NCI-H1694 treated with DMSO at 0.1 percent for 48 hours (cell line): ENCODE data around the gene TMEM41A.

Experiments
- DNase-seq: peaks from one replicate; lab custom pipeline; 2025; lab: John Stamatoyannopoulos, UW

The TMEM41A gene

GRCh38 chr3:185498503-185499396, at the start of gene TMEM41A:
Gene TMEM41A (minus strand): TSS chr3:185499035. CDS start chr3:185498961, 74 bp downstream.
- DNase-seq: peak; percentile 84

DNA sequence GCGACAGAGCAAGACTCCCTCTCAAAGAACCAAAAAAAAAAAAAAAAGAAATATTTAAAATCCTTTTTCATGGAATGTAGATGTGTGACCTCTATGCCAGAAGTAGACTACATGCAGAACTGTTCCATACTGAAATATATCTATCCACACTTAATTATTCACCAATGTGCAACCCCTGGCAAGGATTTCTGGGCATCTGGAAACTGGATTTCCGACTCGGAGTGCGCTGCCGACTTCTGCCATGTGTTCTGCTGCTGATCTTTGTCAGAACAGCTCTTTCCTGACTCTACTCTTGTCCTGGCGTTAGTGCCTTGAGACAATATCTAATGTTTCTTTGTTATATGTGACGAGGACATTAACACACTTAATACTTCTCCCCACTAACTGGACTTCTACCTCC, 41.9 kb upstream of the TMEM41A start:
- no peak for DNase-seq

- no peak for DNase-seq
Observed at GRCh38 chr3:185539934-185540333, 41.1 kb upstream of the TMEM41A start.

DNA sequence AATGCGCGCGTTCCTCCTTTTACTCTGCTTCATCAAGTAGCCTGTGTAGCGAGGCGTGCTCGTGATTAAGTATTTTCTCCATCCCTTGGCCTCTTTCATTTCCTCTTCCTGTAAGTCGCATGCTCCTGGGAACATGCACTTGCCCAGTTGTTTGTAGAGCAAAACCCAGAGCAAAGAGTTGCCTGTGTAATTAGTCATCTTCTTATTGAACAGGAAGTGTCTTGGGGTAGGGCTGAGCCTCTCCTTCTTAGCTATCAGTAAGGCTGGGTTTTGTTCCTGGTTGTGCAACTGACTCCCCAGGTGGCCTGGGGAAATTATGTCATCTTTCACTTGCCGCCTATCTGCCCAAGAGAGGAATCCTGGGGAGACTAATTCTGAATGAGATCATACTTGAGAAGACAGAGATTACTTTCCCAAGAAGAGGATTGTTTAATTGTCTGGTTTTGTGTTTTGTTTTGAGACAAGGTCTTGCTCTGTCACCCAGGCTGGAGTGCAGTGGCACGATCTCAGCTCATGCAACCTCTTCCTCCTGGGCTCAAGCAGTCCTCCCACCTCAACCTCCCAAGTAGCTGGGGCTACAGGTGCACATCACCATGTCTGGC, 38.6 kb upstream of the TMEM41A start:
- DNase-seq: peak; percentile 4

- DNase-seq: no peak
Observed at GRCh38 chr3:185534511-185534910, 35.7 kb upstream of the TMEM41A start.

DNA sequence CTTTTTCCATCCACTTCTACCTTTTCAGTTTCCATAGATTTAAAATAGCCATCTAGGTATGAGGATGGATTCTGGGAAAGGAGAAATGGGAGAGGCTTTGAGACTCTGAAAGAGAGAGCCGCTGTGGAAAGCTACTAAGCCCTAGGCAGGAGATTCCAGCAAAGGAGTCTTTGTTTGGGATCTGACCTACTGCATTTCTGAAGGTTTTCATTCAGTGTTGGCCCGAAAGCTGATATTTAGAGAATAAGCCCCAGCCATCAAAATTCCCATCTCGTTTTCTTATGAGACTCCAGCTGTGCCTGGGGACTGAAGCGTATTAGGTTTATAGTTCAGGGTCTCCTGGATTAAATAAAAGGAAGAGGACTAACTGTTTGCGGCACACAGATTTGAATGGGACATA, 34.1 kb upstream of the TMEM41A start:
- DNase-seq: no peak

- no peak for DNase-seq
Observed at GRCh38 chr3:185530856-185531255, 32.0 kb upstream of the TMEM41A start.

DNA sequence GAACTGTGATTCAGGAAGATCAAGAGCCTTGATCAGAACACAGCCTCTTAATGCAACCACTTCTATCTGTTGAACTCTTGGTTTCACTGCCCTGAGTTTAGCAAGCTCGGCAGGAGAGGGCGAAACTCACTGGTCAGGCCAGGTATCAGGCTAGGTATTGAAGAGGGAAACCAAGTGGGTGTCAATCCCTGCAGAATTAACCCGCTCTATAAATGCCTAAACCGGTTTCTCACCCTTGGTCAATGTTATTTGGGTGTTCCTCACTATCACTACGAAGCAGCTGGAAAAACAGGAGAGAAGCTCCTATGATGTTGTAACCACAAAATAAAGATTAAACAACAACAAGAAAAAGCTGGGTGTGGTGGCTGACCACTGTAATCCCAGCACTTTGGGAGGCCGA, 29.7 kb upstream of the TMEM41A start:
- no peak for DNase-seq

GRCh38 chr3:185527364-185527763, 28.5 kb upstream of the TMEM41A start:
- no peak for DNase-seq

- no peak for DNase-seq
Observed at GRCh38 chr3:185526349-185526951, 27.6 kb upstream of the TMEM41A start.

- no peak for DNase-seq
Observed at GRCh38 chr3:185521349-185522138, 22.7 kb upstream of the TMEM41A start.

GRCh38 chr3:185519021-185519420, 20.2 kb upstream of the TMEM41A start:
- no peak for DNase-seq

DNA sequence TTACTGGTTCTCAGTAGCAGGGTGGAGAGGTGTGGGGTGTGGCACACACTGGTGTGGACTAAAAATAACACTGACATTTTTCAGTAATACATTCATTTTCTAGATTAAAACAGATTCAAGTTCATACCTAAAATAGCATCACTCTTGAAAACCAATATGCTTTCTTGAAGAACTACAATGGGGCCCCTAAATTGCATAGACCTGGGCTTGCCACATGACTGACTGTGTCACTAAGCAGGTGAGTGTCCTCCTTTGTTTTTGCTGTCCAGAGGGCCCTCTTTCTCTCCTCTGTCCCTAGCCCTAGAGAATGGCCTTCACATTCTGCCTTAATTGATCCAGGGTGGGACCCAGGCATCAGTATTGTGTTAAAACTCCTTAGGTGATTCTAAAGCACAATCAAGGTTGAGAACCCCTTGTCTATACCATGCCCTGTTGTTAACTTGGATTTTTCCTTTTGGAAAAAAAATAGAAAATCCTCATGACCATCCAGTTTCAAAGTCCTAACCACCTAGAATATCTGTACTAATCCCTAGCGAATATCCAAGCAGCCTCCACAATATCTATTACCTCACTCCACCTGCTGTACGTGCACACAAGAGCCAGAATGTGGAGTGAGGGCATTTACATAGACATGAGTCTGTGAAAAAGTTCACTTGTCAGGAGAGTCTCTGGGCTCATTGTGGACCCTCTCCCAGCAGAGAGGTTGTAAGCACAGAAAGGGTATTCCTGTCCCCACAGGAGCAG, 18.7 kb upstream of the TMEM41A start:
- DNase-seq: no peak

DNA sequence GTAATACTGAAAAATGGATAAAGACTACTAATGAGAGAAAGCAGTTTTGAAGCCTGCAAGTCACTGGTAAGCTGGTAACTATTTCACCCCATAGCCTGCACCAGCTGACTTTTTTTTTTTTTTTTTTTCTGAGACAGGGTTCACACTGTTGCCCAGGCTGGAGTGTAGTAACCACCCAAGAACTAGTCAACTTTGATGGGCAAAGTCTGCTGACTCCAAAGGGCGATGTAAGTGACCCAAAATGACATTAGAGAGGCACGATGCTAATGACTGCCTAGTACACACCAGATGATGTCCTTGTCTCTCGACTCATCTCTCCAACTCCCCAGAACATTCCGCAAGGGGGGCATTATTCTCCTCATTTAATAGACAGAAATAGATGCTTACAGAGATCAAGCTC, 12.9 kb upstream of the TMEM41A start:
- no peak for DNase-seq

- no peak for DNase-seq
Observed at GRCh38 chr3:185508335-185508991, 9.6 kb upstream of the TMEM41A start.

GRCh38 chr3:185507883-185508282, 9.0 kb upstream of the TMEM41A start:
- no peak for DNase-seq

DNA sequence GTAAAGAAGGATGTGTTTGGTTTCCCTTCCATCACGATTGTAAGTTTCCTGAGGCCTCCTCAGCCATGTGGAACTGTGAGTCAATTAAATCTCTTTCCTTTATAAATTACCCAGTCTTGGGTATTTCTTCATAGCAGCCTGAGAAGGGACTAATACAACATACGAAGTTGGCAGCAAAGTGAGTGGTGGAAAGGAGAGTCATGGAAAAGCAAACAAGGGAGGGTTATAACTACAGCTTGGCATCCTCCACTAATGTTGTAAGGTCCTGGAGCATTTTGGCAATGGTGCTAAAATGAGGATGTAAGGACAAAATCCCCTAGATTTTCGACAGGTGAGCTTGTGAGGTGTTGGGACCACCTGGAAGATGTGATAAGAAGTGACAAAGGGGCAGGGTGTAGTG, 5.8 kb upstream of the TMEM41A start:
- no peak for DNase-seq

- DNase-seq: no peak
Observed at GRCh38 chr3:185503521-185503920, 4.7 kb upstream of the TMEM41A start.

GRCh38 chr3:185502987-185503386, 4.2 kb upstream of the TMEM41A start:
- DNase-seq: no peak

- DNase-seq: no peak
Observed at GRCh38 chr3:185490241-185490640, 8.6 kb downstream of the TMEM41A start.

DNA sequence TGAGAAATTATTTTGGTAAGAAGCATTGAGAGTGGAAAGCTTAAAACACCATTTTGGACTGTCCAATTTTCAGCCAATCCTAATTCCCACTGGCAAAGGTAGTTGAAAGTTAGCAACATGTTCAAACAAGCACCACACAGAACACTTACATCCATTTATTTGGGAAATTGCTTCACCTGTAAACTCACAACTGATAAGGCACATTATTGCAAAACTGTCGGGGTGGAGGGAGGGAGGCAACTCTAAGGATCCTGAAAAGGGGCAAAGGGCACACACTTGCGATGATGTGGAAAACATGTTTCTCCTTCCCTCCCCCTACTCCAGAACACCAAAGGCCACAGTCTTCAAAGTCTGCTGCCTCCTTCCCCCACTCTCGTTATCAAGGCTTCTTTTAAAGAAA, 9.4 kb downstream of the TMEM41A start:
- DNase-seq: no peak
